Right lobe of liver (tissue), 6 donors: ENCODE measurements around the gene NPL. TPM values are rescaled to one million over a fixed set of nuclear protein-coding genes. Genes with fewer than 3 reads are reported as not detected.
A peak's percentile ranks its signal among the peaks of the same experiment; 100 is the strongest.

Experiments
- ATAC-seq, 4 donors: fragments of 200-7000 bp; cut with Tn5 transposase; one replicate each; pipeline ENCODE4 v1.9.1; 2020; ENCODE audit warnings: mild to moderate bottlenecking in 4 of 4, moderate library complexity in 4 of 4
- DNase-seq, 3 donors: peaks; one replicate each; pipeline ENCODE4 v3.0.0-alpha.2; 2020
- H3K27ac ChIP-seq, 3 donors: fragments of 200-600 bp; one replicate each; pipeline ENCODE4 v1.8.0; 2022
- H3K27me3 ChIP-seq, 2 donors: fragments of 200-600 bp; one replicate each; pipeline ENCODE4 v1.8.0; 2022
- H3K36me3 ChIP-seq, 4 donors: fragments of 200-600 bp; sonication (generic) in 1 of 4; one replicate each; pipeline versions ENCODE4 v1.5.1 to v1.8.0; 2017 to 2022; ENCODE audit warnings: control low read depth in 1 of 4
- H3K4me1 ChIP-seq, 4 donors: fragments of 200-600 bp; sonication (generic) in 1 of 4; one replicate each; pipeline versions ENCODE4 v1.5.1 to v1.8.0; 2017 to 2022; ENCODE audit warnings: control low read depth in 1 of 4
- H3K4me3 ChIP-seq, 3 donors: fragments of 200-600 bp; one replicate each; pipeline ENCODE4 v1.8.0; 2022
- H3K9me3 ChIP-seq, 4 donors: fragments of 200-600 bp; sonication (generic) in 1 of 4; one replicate each; pipeline versions ENCODE4 v1.5.1 to v1.8.0; 2017 to 2022; ENCODE audit warnings: control low read depth in 1 of 4
- POLR2A ChIP-seq: fragments of 450-650 bp; IDR thresholded peaks from one replicate; pipeline ENCODE4 v1.6.1; 2017; ENCODE audit warnings: antibody characterized with exemption, mild to moderate bottlenecking
- WGBS: methylation state at CpG from one replicate; pipeline ENCODE4 v1.1.6; 2018; ENCODE audit warnings: low coverage, low lambda C conversion rate; ENCODE audit not compliant: insufficient coverage; ENCODE audit errors: missing lambda C conversion rate; 5-methylcytosine and 5-hydroxymethylcytosine counted together
- intact Hi-C, 2 donors: fragments of 100-400 bp; cut with DNase I; formaldehyde crosslinking; loops; one replicate each; pipeline versions ENCODE4 v1.11.2 to v1.14.1; 2022
- total RNA-seq, 6 experiments: library from RNA; depleted of rRNA in 2 of 6; stranded (reverse); fragments of >200 nt in 2 of 6; fragmentation: NEBNext Ultra II Directional in 3 of 6; extraction: Animal tissue kit (Norgen Biotek cat#: 25700) in 3 of 6; gene quantifications; one replicate each; pipeline versions ENCODE4 v1.1.0 to v1.2.4, GENCODE V29; 2016 to 2023
- TF ChIP-seq, protein P1 (sequence below), 4 donors: fragments of 200-600 bp in 3 of 4; fragments of 450-650 bp in 1 of 4; IDR thresholded peaks; one replicate each; pipeline versions ENCODE4 v1.5.1 to v1.8.0; 2016 to 2022; ENCODE audit warnings: antibody characterized with exemption in 4 of 4, mild to moderate bottlenecking in 2 of 4
- donor health status: DM: no; HTN: yes; CAD: no.
- donor health status: DM: no; HTN: no; CAD: no.
- donor health status: DM: no; HTN: no; CAD: no.
- donor health status: DM: no; HTN: yes; CAD: no.
- donor health status: DM: no; HTN: yes; CAD: no.

NPL gene
- total RNA-seq, 6 experiments from 2014 or later = 10.1 to 28.1 (median 14.4) TPM

DNA sequence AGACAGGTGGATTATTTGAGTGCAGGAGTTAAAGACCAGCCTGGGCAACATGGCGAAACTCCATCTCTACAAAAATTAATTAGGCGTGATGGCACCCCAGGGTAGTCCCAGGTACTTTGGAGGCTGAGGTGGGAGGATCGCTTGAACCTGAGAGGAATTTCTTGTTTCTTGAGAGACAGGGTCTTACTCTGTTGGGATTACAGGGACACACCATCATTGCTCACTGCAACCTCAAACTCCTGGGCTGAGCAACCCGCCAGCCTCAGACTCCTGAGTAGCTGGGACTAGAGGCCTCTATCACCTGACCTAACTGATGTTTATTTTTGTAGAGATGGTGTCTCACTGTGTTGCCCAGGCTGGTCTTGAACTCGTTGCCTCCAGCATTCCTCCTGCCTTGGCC lies 74.4 kb downstream of the NPL start:
- Histone ChIP-seq H3K36me3 (peaks cover 11 to 100% (median 73%) of the 10 kb centered on the region in 4 donors), H3K9me3 (no peaks in the 10 kb centered on the region), H3K27me3 (no peaks in the 10 kb centered on the region), H3K4me1 (no peaks in the 10 kb centered on the region), H3K27ac (no peak overlapping the region), H3K4me3 (no peak overlapping the region)
- 95% methylated on average over 3 of the region's 5 CpGs for WGBS
- no peak for DNase-seq
- ATAC-seq = no peak
- intact Hi-C loops = no loop called here
- TF ChIP-seq, protein P1, sequence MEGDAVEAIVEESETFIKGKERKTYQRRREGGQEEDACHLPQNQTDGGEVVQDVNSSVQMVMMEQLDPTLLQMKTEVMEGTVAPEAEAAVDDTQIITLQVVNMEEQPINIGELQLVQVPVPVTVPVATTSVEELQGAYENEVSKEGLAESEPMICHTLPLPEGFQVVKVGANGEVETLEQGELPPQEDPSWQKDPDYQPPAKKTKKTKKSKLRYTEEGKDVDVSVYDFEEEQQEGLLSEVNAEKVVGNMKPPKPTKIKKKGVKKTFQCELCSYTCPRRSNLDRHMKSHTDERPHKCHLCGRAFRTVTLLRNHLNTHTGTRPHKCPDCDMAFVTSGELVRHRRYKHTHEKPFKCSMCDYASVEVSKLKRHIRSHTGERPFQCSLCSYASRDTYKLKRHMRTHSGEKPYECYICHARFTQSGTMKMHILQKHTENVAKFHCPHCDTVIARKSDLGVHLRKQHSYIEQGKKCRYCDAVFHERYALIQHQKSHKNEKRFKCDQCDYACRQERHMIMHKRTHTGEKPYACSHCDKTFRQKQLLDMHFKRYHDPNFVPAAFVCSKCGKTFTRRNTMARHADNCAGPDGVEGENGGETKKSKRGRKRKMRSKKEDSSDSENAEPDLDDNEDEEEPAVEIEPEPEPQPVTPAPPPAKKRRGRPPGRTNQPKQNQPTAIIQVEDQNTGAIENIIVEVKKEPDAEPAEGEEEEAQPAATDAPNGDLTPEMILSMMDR (IDR thresholded peaks at IDR 0.05) = no peak

- intact Hi-C loops = no loop called here
- peaks cover 0 to 89% (median 66%) of the 10 kb centered on the region in 4 donors for H3K36me3 ChIP-seq
Measured at GRCh38 chr1:182867861-182868260, 78.3 kb downstream of the NPL start.

DNA sequence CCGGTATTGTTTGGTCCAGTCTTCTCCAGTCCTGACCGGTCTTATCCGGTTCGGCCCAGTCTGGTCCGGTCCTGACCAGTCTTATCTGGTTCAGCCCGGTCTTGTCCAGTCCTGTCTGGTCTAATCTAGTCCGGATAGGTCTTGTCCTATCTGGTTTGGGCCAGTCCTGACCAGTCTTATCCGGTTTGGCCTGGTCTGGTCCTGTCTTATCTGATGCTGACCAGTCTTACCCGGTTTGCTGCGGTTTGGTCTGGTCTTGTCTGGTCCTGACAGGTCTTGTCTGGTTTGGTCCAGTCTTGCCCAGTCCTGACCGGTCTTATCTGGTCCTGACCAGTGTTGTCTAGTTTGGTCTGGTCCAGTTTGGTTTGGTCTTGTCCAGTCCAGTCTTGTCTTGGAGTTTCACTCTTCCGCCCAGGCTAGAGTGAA lies 79.7 kb downstream of the NPL start:
- Histone ChIP-seq H3K4me1 (no peaks in the 10 kb centered on the region), H3K27me3 (no peaks in the 10 kb centered on the region), H3K36me3 (peaks cover 0 to 89% (median 60%) of the 10 kb centered on the region in 4 donors), H3K4me3 (no peak overlapping the region), H3K9me3 (no peaks in the 10 kb centered on the region), H3K27ac (no peak overlapping the region)
- DNase-seq = no peak
- 88% methylated on average over 6 of the region's 12 CpGs for WGBS
- ATAC-seq = peak in 3 of 4 donors; percentile 11 to 56 (median 52)
- intact Hi-C loops = no loop called here
- no peak for TF ChIP-seq POLR2A

More at GRCh38 chr1:182867861-182868260, 78.3 kb downstream of the NPL start:
- Histone ChIP-seq H3K4me1 (no peaks in the 10 kb centered on the region), H3K9me3 (no peaks in the 10 kb centered on the region), H3K27ac (no peak overlapping the region), H3K4me3 (no peak overlapping the region), H3K27me3 (no peaks in the 10 kb centered on the region)
- no peak for ATAC-seq
- DNase-seq = no peak
- TF ChIP-seq, protein P1 (IDR thresholded peaks at IDR 0.05) = no peak
- TF ChIP-seq POLR2A = no peak

- intact Hi-C loops = no loop called here
- ATAC-seq = no peak
Measured at GRCh38 chr1:182872881-182873280, 83.3 kb downstream of the NPL start.

DNA sequence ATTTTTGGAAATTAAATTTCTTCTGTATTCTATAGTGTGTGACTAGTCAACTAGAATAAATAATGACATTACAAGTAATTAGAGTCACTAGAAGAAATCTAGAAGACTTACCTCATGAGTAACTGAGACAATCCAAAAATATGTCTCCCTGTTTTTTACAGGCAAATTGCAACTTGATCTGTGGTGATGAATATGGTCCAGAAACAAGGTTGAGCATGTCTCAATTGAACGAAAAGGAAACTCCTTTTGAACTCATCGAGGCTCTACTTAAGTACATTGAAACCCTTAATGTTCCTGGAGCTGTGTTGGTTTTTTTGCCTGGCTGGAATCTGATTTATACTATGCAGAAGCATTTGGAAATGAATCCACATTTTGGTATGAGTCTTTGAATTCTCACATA lies 86.3 kb downstream of the NPL start:
- H3K4me3 ChIP-seq = no peak overlapping the region
- no peaks in the 10 kb centered on the region for H3K27me3 ChIP-seq
- no peaks in the 10 kb centered on the region for H3K9me3 ChIP-seq
- WGBS = 82% methylated on average over 2 of the region's 2 CpGs
- DNase-seq (no peak), ATAC-seq (no peak)
- no peak overlapping the region for H3K27ac ChIP-seq
- H3K36me3 ChIP-seq = peaks cover 5 to 97% (median 64%) of the 10 kb centered on the region in 4 donors
- intact Hi-C loops = no loop called here
- no peak for TF ChIP-seq POLR2A
- TF ChIP-seq, protein P1 (IDR thresholded peaks at IDR 0.05) = no peak
- H3K4me1 ChIP-seq = no peaks in the 10 kb centered on the region

More at GRCh38 chr1:182872881-182873280, 83.3 kb downstream of the NPL start:
- no peak overlapping the region for H3K27ac ChIP-seq
- DNase-seq = no peak
- H3K27me3 ChIP-seq = no peaks in the 10 kb centered on the region
- no peak for TF ChIP-seq POLR2A
- TF ChIP-seq, protein P1 (IDR thresholded peaks at IDR 0.05) = no peak
- H3K4me3 ChIP-seq = no peak overlapping the region
- WGBS = 96% methylated on average over 2 of the region's 3 CpGs
- H3K9me3 ChIP-seq = no peaks in the 10 kb centered on the region
- peaks cover 5 to 89% (median 58%) of the 10 kb centered on the region in 4 donors for H3K36me3 ChIP-seq
- no peaks in the 10 kb centered on the region for H3K4me1 ChIP-seq
